DMS79 treated with DMSO at 0.1 percent for 48 hours (cell line): ENCODE data around the gene ZNF280A.
"Not testable (repeated sequence)": the region's sequence is repeated elsewhere in the genome, so short reads cannot be mapped to it uniquely, and the experiment has no call there.

Experiments used
- DNase-seq: peaks from one replicate; lab custom pipeline; 2025; lab: John Stamatoyannopoulos, UW

The ZNF280A gene

GRCh38 chr22:22512951-22513350, 7.1 kb downstream of the ZNF280A start:
- no peak for DNase-seq

- DNase-seq = not testable (repeated sequence)
Measured at GRCh38 chr22:22510833-22511232, 9.2 kb downstream of the ZNF280A start.

GRCh38 chr22:22509912-22510311, 10.2 kb downstream of the ZNF280A start:
- not testable (repeated sequence) for DNase-seq

DNA sequence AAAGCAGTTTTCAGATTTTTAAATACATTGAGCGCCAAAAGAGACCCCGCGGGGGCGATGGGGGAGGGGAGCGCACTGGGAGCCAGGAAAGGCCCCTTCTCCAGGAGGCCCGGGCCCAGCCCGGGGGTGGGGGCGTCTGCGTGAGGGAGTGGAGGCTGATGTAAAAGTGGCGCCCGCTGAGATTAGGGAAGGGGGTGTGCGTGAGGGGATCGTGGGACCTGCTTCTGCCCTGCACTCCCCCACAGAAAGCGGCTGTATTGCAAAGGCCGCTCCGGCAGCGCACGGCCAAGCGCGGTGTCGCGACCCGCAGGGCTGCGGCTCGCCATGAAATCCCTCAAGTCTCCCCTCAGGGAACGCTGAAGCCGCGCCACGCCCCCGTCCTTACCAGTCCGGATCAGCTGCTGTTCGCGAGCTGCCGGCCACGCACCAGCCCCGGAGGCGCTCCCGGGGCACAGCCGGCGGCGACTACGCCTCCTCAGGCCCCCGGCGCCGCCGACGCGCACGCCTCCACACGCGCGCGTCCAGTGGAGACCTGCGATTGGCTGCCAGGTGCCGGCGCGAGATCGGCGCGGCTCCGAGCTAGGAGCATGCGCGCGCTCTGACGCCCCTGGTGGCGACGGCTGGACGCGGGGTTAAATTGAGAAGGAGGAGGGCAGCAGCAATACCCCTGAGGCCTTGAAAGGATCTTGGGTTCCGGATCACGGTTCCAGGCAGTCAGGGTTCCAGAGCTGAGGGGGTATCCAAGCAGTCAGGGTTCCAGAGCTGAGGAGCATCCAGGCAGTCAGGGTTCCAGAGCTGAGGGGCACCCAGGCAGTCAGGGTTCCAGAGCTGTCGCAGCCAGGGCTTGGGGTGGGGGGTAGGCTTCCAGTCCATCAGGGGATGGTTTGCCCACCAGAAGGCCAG, 11.5 kb downstream of the ZNF280A start, which contains the start of gene ZNF280B:
TSS of gene ZNF280B (minus strand) at position 469 of the 903 bp plus-strand sequence. CDS start 19,344 bp downstream, outside the sequence.
- no peak for DNase-seq

GRCh38 chr22:22507743-22508273, 12.3 kb downstream of the ZNF280A start:
- DNase-seq = no peak

DNA sequence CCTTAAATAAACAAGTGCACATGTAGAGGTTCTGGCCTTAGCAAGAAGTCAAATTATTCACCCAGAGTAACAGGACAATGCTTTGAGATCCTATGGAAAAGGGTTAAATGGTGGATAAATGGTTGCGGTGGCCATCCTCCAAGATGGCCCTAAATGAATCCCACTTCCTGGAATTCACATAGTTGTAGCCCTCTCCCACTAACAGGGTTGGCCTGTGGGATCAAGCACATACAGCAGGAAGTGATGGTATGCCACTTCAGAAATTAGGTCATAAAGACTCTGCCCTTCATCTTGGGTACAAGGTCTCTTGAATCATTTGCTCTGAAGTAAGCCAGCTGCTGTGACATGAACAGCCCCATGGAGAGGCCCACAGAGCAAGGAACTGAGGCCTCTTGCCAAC, 13.3 kb downstream of the ZNF280A start:
- DNase-seq = no peak

DNA sequence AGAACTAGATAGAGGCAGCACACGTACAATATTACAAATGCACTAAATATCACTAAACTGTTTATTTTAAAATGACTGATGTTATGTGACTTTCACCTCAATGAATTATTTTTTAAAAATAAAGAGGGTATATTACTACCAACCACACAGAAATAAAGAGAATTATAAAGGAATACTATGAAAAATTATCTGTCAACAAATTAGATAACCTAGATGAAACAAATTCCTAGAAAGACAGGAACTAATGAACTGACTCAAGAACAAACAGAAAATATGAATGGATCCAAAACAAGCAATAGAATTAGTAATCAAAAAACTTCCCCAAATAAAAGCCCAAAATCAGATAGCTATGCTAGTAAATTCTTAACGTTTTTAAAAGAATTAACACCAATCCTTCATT, 21.8 kb downstream of the ZNF280A start:
- DNase-seq = no peak

DNA sequence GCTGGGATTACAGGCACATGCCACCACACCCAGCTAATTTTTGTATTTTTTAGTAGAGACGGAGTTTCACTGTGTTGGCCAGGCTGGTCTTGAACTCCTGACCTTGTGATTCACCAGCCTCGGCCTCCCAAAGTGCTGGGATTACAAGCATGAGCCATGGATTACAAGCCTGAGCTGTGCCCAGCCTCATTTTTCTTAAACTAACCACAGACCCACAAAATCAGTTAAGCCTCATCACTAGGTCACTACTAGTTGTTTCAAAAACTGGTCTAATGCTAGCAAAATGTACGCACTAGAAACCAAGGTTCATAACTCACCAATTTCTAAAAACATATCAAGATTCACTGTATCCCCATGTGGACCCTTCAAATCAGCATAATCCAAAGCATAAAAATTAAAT, 28.5 kb downstream of the ZNF280A start:
- not testable (repeated sequence) for DNase-seq

DNA sequence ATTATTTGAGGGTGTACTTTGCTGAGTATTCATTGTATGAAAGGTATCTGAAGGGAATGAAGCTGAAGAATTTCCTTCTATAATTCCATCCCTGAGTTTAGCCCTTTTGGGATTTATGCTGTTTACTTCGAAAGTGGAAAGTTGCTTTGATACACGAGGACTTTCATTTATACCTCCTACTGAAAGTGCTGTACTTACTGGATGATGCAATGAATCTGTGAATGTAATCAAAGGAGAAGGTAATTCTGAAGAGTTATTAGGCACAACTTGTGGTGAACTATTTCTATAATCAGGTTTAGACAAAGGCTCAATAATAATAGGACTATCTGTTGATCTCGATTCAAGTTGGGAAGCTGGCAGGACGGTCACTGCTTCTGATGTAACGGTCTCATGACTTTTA, 31.3 kb downstream of the ZNF280A start:
- no peak for DNase-seq

GRCh38 chr22:22487869-22488597, 32.0 kb downstream of the ZNF280A start:
- peak; percentile 2 for DNase-seq

GRCh38 chr22:22487059-22487458, 33.0 kb downstream of the ZNF280A start:
- no peak for DNase-seq

DNA sequence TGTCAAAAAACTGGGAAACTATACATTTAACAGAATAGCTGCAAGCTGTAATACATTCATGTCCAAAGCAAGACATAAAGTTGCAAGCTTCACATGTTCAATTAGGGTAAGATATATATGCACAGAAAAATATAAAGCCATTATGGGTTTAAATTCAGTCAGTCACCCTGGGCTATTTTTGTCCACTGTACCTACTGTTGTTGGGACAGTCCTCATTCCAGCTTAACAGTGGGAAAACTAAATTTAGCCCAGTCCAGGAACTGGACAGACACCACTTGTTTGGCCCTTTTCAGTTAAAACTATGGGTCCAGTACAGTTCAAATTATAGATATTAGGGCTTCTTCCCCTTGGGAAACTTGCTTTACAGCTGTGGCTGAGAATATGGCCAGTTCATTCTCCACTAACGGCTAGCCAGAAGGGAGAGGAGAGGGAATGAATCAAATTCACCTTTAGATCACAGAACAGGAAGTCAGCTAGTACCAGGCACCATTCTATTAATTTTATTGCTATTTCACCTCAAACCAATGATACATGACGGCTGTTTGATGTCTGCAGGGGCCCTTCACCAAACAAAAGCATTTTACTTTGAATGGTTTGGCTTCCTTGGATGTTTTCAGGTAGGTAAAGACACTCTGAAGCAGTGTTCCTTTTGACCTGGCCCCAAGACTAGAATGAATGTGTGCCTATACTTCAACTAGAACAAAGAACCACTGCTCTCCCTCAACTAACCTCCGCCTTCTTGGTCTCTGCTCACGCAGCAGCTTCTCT, 33.8 kb downstream of the ZNF280A start:
- no peak for DNase-seq

GRCh38 chr22:22485524-22485923, 34.5 kb downstream of the ZNF280A start:
- no peak for DNase-seq

GRCh38 chr22:22484023-22484422, 36.0 kb downstream of the ZNF280A start:
- DNase-seq = no peak

DNA sequence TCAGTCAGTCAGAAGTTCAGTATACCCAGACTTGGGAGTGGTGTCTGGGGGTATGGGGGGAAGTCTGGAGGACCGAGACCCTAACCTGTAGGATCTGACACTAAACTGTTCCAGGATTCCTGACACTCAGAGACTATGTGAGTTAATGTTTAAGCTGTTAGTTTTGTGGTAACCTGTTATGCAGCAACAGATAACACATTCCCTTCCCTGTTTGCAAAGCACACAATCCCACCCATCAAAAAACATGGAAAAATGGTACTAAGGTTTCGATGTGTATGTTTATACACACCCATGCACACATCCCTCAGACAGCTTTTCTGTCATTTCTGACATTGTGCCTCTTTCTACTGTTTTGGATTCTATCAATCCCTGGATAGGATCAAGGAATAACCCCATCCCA, 39.1 kb downstream of the ZNF280A start:
- DNase-seq = no peak

DNA sequence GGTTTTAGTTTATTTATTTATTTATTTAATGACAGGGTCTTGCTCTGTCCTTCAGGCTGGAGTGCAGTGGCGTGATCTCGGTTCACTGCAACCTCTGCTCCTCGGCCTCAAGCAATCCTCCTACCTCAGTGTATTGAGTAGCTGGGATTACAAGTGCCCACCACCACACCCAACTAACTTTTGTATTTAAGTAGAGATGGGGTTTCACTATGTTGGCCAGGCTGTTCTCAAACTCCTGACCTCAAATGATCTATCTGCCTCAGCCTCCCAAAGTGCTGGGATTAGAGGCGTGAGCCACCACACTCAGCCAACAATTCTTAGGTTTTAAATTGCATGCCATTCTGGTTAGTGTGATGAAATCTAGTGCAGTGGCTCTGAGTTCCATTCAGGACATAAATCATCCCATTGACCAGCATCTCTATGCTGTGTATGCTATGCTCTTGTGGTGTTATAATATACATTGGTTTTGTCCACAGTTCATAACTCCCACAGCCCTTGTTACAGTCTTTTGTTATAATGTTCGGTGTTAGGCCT, 40.0 kb downstream of the ZNF280A start:
- DNase-seq = no peak

DNA sequence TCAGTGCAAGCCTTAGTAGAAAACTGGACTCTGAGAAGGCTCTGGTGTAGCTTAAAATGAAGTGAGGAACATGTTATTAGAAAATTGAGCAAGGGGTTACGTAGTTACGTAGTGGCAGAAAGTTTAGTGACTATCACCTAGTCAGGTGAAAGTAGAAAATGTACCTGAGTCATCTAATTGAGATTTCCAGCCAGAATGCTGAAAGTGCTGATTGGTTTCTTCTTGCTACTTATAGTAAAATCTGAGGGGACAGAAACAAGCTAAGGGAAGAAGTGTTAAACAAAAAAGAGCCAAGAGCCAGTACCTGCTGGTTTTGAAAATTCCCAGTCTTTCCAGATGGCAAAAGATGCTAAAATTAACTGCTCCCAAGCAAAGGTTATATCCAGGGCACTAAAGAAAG, 41.0 kb downstream of the ZNF280A start:
- DNase-seq = no peak

GRCh38 chr22:22478470-22478869, 41.6 kb downstream of the ZNF280A start:
- DNase-seq = no peak

- DNase-seq = no peak
Measured at GRCh38 chr22:22474733-22475132, 45.3 kb downstream of the ZNF280A start.

DNA sequence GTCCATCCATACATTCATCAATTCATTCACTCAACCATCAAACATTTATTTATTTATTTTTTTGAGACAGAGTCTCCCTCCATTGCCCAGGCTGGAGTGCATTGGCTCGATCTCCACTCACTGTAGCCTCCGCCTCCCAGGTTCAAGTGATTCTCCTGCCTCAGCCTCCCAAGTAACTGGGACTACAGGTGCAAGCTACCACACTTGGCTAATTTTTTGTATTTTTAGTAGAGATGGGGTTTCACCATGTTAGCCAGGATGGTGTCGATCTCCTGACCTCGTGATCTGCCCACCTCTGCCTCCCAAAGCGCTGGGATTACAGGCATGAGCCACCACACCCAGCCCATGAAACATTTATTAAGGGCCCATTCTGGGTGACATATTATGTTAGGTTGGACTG, 49.0 kb downstream of the ZNF280A start:
- DNase-seq = not testable (repeated sequence)

DNA sequence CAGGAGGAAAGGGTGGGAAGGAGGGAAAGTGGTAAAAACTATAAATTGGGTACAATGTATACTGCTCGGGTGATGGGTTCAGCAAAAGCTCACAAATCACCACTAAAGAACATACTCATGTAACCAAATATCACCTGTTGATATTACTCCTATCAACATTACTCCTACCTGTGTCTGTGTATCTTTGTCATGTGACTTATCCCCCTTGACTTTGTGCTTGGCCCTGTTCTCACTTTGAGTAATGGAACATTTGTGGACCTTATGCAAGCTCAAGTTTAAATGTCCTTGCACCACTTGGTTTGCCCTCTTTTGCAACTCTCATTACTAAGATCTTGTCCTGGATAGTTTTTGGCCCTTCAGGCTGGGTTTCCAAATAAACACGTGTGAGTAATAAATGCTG, 50.5 kb downstream of the ZNF280A start:
- DNase-seq = no peak
